Caco-2 (cell line): ENCODE measurements around the gene SSX2IP. TPM values are rescaled to one million over a fixed set of nuclear protein-coding genes. Genes with fewer than 3 reads are reported as not detected.

Source experiments
- BruUV-seq: library from RNA; stranded (reverse); fragments of 400-500 nt; replicated peaks from 2 replicates; lab custom pipeline; 2021; lab: Mats Ljungman, UMichigan
- CTCF ChIA-PET: fragments of 300-600 bp; sonication (Branson Sonifier 250); formaldehyde crosslinking; loops from one replicate; lab custom pipeline; 2022; ENCODE audit warnings: antibody characterized with exemption; lab: Charles Lee
- POLR2A ChIA-PET: fragments of 300-600 bp; sonication (Branson Sonifier 250); formaldehyde crosslinking; loops from one replicate; lab custom pipeline; 2022; ENCODE audit warnings: antibody characterized with exemption; lab: Charles Lee
- DNase-seq, 2 experiments: peaks; one replicate each; pipeline versions ENCODE4 v3.0.0 to v3.0.0-alpha.2; 2020 to 2022
- H3K27me3 ChIP-seq: replicated peaks from 2 replicates; pipeline ENCODE4 v1.6.0; 2011; ENCODE audit warnings: low read length; ENCODE audit not compliant: control insufficient read depth, insufficient read depth
- H3K36me3 ChIP-seq: 2 replicates; pipeline ENCODE4 v1.5.1; 2011; ENCODE audit warnings: low read length; ENCODE audit not compliant: control insufficient read depth, insufficient read depth
- H3K4me1 ChIP-seq: fragments of 250-450 bp; sonication (Bioruptor Pico); 2 replicates; pipeline ENCODE4 v1.5.1; 2020; ENCODE audit warnings: mild to moderate bottlenecking
- H3K4me3 ChIP-seq: 2 replicates; pipeline ENCODE4 v1.5.1; 2011; ENCODE audit warnings: low read depth, mild to moderate bottlenecking, control low read depth, low read length
- H3K9me3 ChIP-seq: fragments of 250-450 bp; sonication (Bioruptor Pico); 2 replicates; pipeline ENCODE4 v1.5.1; 2020; ENCODE audit warnings: mild to moderate bottlenecking, moderate library complexity
- H3K27ac Mint-ChIP-seq: one replicate; pipeline ENCODE4 v1.8.0; 2022; ENCODE audit warnings: mixed read lengths; ENCODE audit not compliant: unreplicated experiment
- H3K27me3 Mint-ChIP-seq: one replicate; pipeline ENCODE4 v1.8.0; 2022; ENCODE audit warnings: mixed read lengths; ENCODE audit not compliant: insufficient read depth, unreplicated experiment
- H3K36me3 Mint-ChIP-seq: one replicate; pipeline ENCODE4 v1.8.0; 2022; ENCODE audit warnings: mild to moderate bottlenecking, mixed read lengths; ENCODE audit not compliant: insufficient read depth, unreplicated experiment
- H3K4me1 Mint-ChIP-seq: one replicate; pipeline ENCODE4 v1.8.0; 2022; ENCODE audit warnings: low read depth, mixed read lengths; ENCODE audit not compliant: unreplicated experiment
- H3K4me3 Mint-ChIP-seq: one replicate; pipeline ENCODE4 v1.8.0; 2022; ENCODE audit warnings: mild to moderate bottlenecking, moderate library complexity, mixed read lengths; ENCODE audit not compliant: unreplicated experiment
- H3K9me3 Mint-ChIP-seq: one replicate; pipeline ENCODE4 v1.8.0; 2022; ENCODE audit warnings: mixed read lengths; ENCODE audit not compliant: unreplicated experiment
- intact Hi-C: fragments of 100-400 bp; cut with micrococcal nuclease; formaldehyde crosslinking; loops from one replicate; pipeline ENCODE4 v1.10.0; 2022; ENCODE audit not compliant: unreplicated experiment
- total RNA-seq: library from RNA; stranded (reverse); gene quantifications from 2 replicates; pipeline ENCODE4 v1.2.3, GENCODE V29; 2022
- TF ChIP-seq, protein P1 (sequence below), 2 experiments: fragments of 200-600 bp in 1 of 2; IDR thresholded peaks; 1 replicate in 1 of 2; 2 replicates in 1 of 2; pipeline versions ENCODE4 v1.5.1 to v1.8.0; 2011 to 2022; ENCODE audit warnings: antibody characterized with exemption in 1 of 2, control low read depth in 1 of 2, inconsistent platforms in 1 of 2, low read depth in 1 of 2, low read length in 1 of 2, mild to moderate bottlenecking in 1 of 2, moderate library complexity in 1 of 2; ENCODE audit not compliant: insufficient read depth in 1 of 2, severe bottlenecking in 1 of 2, unreplicated experiment in 1 of 2

The SSX2IP gene
- total RNA-seq, 1 experiment from 2014 or later: 15.3 TPM

GRCh38 chr1:84611796-84612195 lies 78.5 kb downstream of the SSX2IP start:
- no peaks in the 10 kb centered on the region for H3K27me3 Mint-ChIP-seq
- ChIA-PET POLR2A (no interaction called here), CTCF (no interaction called here)
- BruUV-seq: no TSS peak
- no peaks in the 10 kb centered on the region for H3K36me3 Mint-ChIP-seq
- peaks cover 13% of the 10 kb centered on the region for H3K9me3 Mint-ChIP-seq
- Histone ChIP-seq H3K4me3 (no peak overlapping the region), H3K4me1 (no peaks in the 10 kb centered on the region), H3K36me3 (no peaks in the 10 kb centered on the region), H3K27me3 (no peaks in the 10 kb centered on the region), H3K9me3 (no peaks in the 10 kb centered on the region)
- intact Hi-C loops: no loop called here
- H3K4me1 Mint-ChIP-seq: no peaks in the 10 kb centered on the region
- DNase-seq: no peak
- TF ChIP-seq, protein P1, sequence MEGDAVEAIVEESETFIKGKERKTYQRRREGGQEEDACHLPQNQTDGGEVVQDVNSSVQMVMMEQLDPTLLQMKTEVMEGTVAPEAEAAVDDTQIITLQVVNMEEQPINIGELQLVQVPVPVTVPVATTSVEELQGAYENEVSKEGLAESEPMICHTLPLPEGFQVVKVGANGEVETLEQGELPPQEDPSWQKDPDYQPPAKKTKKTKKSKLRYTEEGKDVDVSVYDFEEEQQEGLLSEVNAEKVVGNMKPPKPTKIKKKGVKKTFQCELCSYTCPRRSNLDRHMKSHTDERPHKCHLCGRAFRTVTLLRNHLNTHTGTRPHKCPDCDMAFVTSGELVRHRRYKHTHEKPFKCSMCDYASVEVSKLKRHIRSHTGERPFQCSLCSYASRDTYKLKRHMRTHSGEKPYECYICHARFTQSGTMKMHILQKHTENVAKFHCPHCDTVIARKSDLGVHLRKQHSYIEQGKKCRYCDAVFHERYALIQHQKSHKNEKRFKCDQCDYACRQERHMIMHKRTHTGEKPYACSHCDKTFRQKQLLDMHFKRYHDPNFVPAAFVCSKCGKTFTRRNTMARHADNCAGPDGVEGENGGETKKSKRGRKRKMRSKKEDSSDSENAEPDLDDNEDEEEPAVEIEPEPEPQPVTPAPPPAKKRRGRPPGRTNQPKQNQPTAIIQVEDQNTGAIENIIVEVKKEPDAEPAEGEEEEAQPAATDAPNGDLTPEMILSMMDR (IDR thresholded peaks at IDR 0.05; ENCODE audit: insufficient read depth in 1 of 2, low read depth in 1 of 2, low read length in 1 of 2, severe bottlenecking in 1 of 2, unreplicated experiment in 1 of 2): no peak
- no peak overlapping the region for H3K27ac Mint-ChIP-seq
- no peak overlapping the region for H3K4me3 Mint-ChIP-seq

- Histone ChIP-seq H3K27me3 (no peaks in the 10 kb centered on the region), H3K36me3 (no peaks in the 10 kb centered on the region), H3K4me3 (no peak overlapping the region), H3K9me3 (no peaks in the 10 kb centered on the region), H3K4me1 (no peaks in the 10 kb centered on the region)
- no peaks in the 10 kb centered on the region for H3K4me1 Mint-ChIP-seq
- no peaks in the 10 kb centered on the region for H3K27me3 Mint-ChIP-seq
- DNase-seq: no peak
- CTCF ChIA-PET: no interaction called here
- no peaks in the 10 kb centered on the region for H3K36me3 Mint-ChIP-seq
- TF ChIP-seq, protein P1 (IDR thresholded peaks at IDR 0.05; ENCODE audit: insufficient read depth in 1 of 2, low read depth in 1 of 2, low read length in 1 of 2, severe bottlenecking in 1 of 2, unreplicated experiment in 1 of 2): no peak
- BruUV-seq: no TSS peak
- H3K27ac Mint-ChIP-seq: no peak overlapping the region
- intact Hi-C loops: no loop called here
- peaks cover 20% of the 10 kb centered on the region for H3K9me3 Mint-ChIP-seq
- POLR2A ChIA-PET: no interaction called here
- no peak overlapping the region for H3K4me3 Mint-ChIP-seq
Observed at GRCh38 chr1:84611091-84611490, 79.2 kb downstream of the SSX2IP start.

DNA sequence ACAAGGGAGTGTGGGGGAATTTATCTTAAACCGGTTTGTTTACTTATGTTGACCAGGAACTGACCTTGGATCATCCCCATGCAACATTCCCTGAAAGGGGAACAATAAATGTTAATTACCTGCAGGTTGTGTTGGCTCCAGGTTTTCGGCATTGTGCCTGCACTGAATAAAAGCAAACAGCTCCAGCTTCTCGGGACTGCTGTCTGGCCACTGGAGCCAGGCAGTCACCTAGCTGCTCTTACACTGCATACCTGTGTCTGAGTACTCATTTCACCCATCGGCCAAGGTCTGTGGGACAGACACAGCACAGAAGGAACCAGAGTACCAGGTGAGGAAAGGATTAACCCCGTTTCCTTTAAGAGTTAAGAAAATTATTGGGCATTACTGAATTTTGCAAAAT lies 83.3 kb downstream of the SSX2IP start:
- no peaks in the 10 kb centered on the region for H3K27me3 ChIP-seq
- H3K4me1 ChIP-seq: no peaks in the 10 kb centered on the region
- Mint-ChIP-seq H3K4me3 (no peak overlapping the region), H3K9me3 (peaks cover 24% of the 10 kb centered on the region), H3K4me1 (no peaks in the 10 kb centered on the region), H3K27ac (no peak overlapping the region), H3K36me3 (no peaks in the 10 kb centered on the region), H3K27me3 (no peaks in the 10 kb centered on the region)
- TF ChIP-seq, protein P1 (IDR thresholded peaks at IDR 0.05; ENCODE audit: insufficient read depth in 1 of 2, low read depth in 1 of 2, low read length in 1 of 2, severe bottlenecking in 1 of 2, unreplicated experiment in 1 of 2): no peak
- intact Hi-C loops: no loop called here
- no peaks in the 10 kb centered on the region for H3K36me3 ChIP-seq
- ChIA-PET CTCF (no interaction called here), POLR2A (no interaction called here)
- H3K4me3 ChIP-seq: no peak overlapping the region
- DNase-seq: no peak
- no TSS peak for BruUV-seq
- peaks cover 4% of the 10 kb centered on the region; the same call in 1 of the 2 replicates for H3K9me3 ChIP-seq
